HG03575 (cell line): Measurements from ENCODE around the gene UQCR10.

Experiments used
- ATAC-seq: cut with Tn5 transposase; IDR thresholded peaks from one replicate; pipeline ENCODE4 v1.9.1; 2021; ENCODE audit not compliant: unreplicated experiment, insufficient number of reproducible peaks, low FRiP score; ENCODE audit errors: extremely low read depth

UQCR10 gene

GRCh38 chr22:29756341-29756740, 10.8 kb upstream of the UQCR10 start:
- ATAC-seq, result no peak

- ATAC-seq, result no peak
These were observed 10.1 kb upstream of the UQCR10 start for GRCh38 chr22:29757096-29757495.

- ATAC-seq, result no peak
These were observed 9.0 kb upstream of the UQCR10 start for GRCh38 chr22:29758068-29758622.

- no peak for ATAC-seq
These were observed 8.2 kb upstream of the UQCR10 start for GRCh38 chr22:29758959-29759358.

- no peak for ATAC-seq
These were observed 4.9 kb upstream of the UQCR10 start for GRCh38 chr22:29762263-29762662.

GRCh38 chr22:29765905-29766631, 1.1 kb upstream of the UQCR10 start:
- no peak for ATAC-seq

- ATAC-seq, result no peak
These were observed 468 bp upstream of the UQCR10 start, which contains the start of gene ZMAT5 for GRCh38 chr22:29766632-29767170. Gene ZMAT5 (minus strand): TSS chr22:29767007. CDS start chr22:29748544, 18,463 bp downstream.

- ATAC-seq, result no peak
These were observed 1.0 kb downstream of the UQCR10 start for GRCh38 chr22:29768052-29768693.

- no peak for ATAC-seq
These were observed 2.7 kb downstream of the UQCR10 start for GRCh38 chr22:29769723-29770321.

GRCh38 chr22:29772170-29772641, 5.0 kb downstream of the UQCR10 start:
- no peak for ATAC-seq

GRCh38 chr22:29773233-29773632, 6.1 kb downstream of the UQCR10 start:
- no peak for ATAC-seq

GRCh38 chr22:29780220-29780619, 13.1 kb downstream of the UQCR10 start:
- no peak for ATAC-seq

- ATAC-seq, result no peak
These were observed 13.8 kb downstream of the UQCR10 start for GRCh38 chr22:29780748-29781676.

GRCh38 chr22:29782061-29782845, 15.1 kb downstream of the UQCR10 start:
- no peak for ATAC-seq

GRCh38 chr22:29784451-29785361, 17.5 kb downstream of the UQCR10 start:
- ATAC-seq, result no peak

- ATAC-seq, result no peak
These were observed 18.9 kb downstream of the UQCR10 start for GRCh38 chr22:29786031-29786430.
